ENCODE results near the gene VAV2.
"Not testable (repeated sequence)": the region's sequence is repeated elsewhere in the genome, so short reads cannot be mapped to it uniquely, and the experiment has no call there.

Gene VAV2

GRCh38 chr9:133994353-133995011 lies 2.4 kb upstream of the VAV2 start:
- H3K4me3 ChIP-seq (ENCODE audit: low read depth, low read length), result no peak overlapping the region
- TF ChIP-seq CTCF (IDR thresholded peaks at IDR 0.05; ENCODE audit: low read depth, low read length), result peak; percentile 95

GRCh38 chr9:133993635-133994253 lies 1.6 kb upstream of the VAV2 start:
- peak overlapping the region; percentile 79 for H3K4me3 ChIP-seq (ENCODE audit: low read depth, low read length)
- no peak for TF ChIP-seq CTCF (IDR thresholded peaks at IDR 0.05; ENCODE audit: low read depth, low read length)

GRCh38 chr9:133992780-133993634 lies 883 bp upstream of the VAV2 start:
- no peak for TF ChIP-seq CTCF (IDR thresholded peaks at IDR 0.05; ENCODE audit: low read depth, low read length)

GRCh38 chr9:133991214-133991921 lies 756 bp downstream of the VAV2 start:
- peak overlapping the region; percentile 79 for H3K4me3 ChIP-seq (ENCODE audit: low read depth, low read length)
- TF ChIP-seq CTCF (IDR thresholded peaks at IDR 0.05; ENCODE audit: low read depth, low read length), result no peak

More at GRCh38 chr9:133992780-133993634, 883 bp upstream of the VAV2 start:
- H3K4me3 ChIP-seq (ENCODE audit: low read depth, low read length), result peak overlapping the region; percentile 79

- TF ChIP-seq CTCF (IDR thresholded peaks at IDR 0.05; ENCODE audit: low read depth, low read length), result no peak
- peak overlapping the region; percentile 79 for H3K4me3 ChIP-seq (ENCODE audit: low read depth, low read length)
Observed at GRCh38 chr9:133990366-133991213, 1.5 kb downstream of the VAV2 start.

- H3K4me3 ChIP-seq (ENCODE audit: low read depth, low read length), result peak overlapping the region; percentile 79
- no peak for TF ChIP-seq CTCF (IDR thresholded peaks at IDR 0.05; ENCODE audit: low read depth, low read length)
Observed at GRCh38 chr9:133989625-133990365, 2.3 kb downstream of the VAV2 start.

GRCh38 chr9:133988771-133989170 lies 3.4 kb downstream of the VAV2 start:
- H3K4me3 ChIP-seq (ENCODE audit: low read depth, low read length), result not testable (repeated sequence)
